SU-DHL-6 (cell line): Measurements from ENCODE around the gene TSPAN18.

Source experiments
- H2AFZ ChIP-seq: fragments of 200-600 bp; sonication (generic); 2 replicates; pipeline ENCODE4 v1.6.1; 2014; ENCODE audit warnings: low read depth, mild to moderate bottlenecking, moderate library complexity, mixed read lengths, antibody characterized with exemption, low read length; ENCODE audit not compliant: severe bottlenecking
- H3F3A ChIP-seq: fragments of 200-600 bp; shearing (Covaris generic); 2 replicates; pipeline ENCODE4 v1.6.0; 2016; ENCODE audit warnings: antibody characterized with exemption, mild to moderate bottlenecking; ENCODE audit not compliant: insufficient read depth
- H3K27ac ChIP-seq: fragments of 200-600 bp; sonication (generic); 2 replicates; pipeline ENCODE4 v1.5.1; 2016; ENCODE audit warnings: low read depth, mild to moderate bottlenecking, low read length, moderate library complexity, mixed read lengths
- H3K27me3 ChIP-seq: fragments of 200-600 bp; sonication (generic), shearing (Covaris generic); 2 replicates; pipeline ENCODE4 v1.6.0; 2014; ENCODE audit warnings: mild to moderate bottlenecking, low read length
- H3K36me3 ChIP-seq: fragments of 200-600 bp; sonication (generic); 2 replicates; pipeline ENCODE4 v1.6.1; 2014; ENCODE audit warnings: mild to moderate bottlenecking, low read length, mixed read lengths
- H3K4me2 ChIP-seq: fragments of 300-600, 200-600 bp; shearing (Covaris generic), sonication (generic); 2 replicates; pipeline ENCODE4 v1.6.0; 2014; ENCODE audit warnings: low read length, low read depth, mild to moderate bottlenecking; ENCODE audit not compliant: poor library complexity, severe bottlenecking
- H3K4me3 ChIP-seq: fragments of 200-600 bp; sonication (generic); 2 replicates; pipeline ENCODE4 v1.5.1; 2014; ENCODE audit warnings: antibody characterized with exemption, low read length, mild to moderate bottlenecking, mixed read lengths; ENCODE audit not compliant: insufficient read depth, poor library complexity, severe bottlenecking
- H3K79me2 ChIP-seq: fragments of 200-600 bp; sonication (generic); 2 replicates; pipeline ENCODE4 v1.6.1; 2014; ENCODE audit warnings: mild to moderate bottlenecking, low read length, moderate library complexity; ENCODE audit not compliant: insufficient read depth
- H3K9ac ChIP-seq: fragments of 200-600 bp; sonication (generic); 2 replicates; pipeline ENCODE4 v1.7.0; 2014; ENCODE audit warnings: mild to moderate bottlenecking, low read length
- H3K9me2 ChIP-seq: fragments of 200-600 bp; sonication (generic); replicated peaks from 2 replicates; pipeline ENCODE4 v1.6.1; 2014; ENCODE audit warnings: low read length; ENCODE audit not compliant: insufficient read depth
- H3K9me3 ChIP-seq: fragments of 200-600 bp; sonication (generic); 2 replicates; pipeline ENCODE4 v1.6.1; 2014; ENCODE audit warnings: low read length, mixed read lengths; ENCODE audit not compliant: insufficient read depth
- H4K20me1 ChIP-seq: fragments of 200-600 bp; sonication (generic); 2 replicates; pipeline ENCODE4 v1.6.1; 2014; ENCODE audit warnings: low read depth, mild to moderate bottlenecking, antibody characterized with exemption, low read length, moderate library complexity, mixed read lengths
- CTCF ChIP-seq: fragments of 200-600 bp; sonication (generic); IDR thresholded peaks from one replicate; pipeline ENCODE4 v1.5.1; 2017; ENCODE audit warnings: antibody characterized with exemption, mild to moderate bottlenecking, low read length, moderate library complexity; ENCODE audit not compliant: insufficient read depth, poor library complexity, severe bottlenecking
- EZH2phosphoT487 ChIP-seq: fragments of 200-600 bp; sonication (generic), shearing (Covaris generic); conservative IDR thresholded peaks from 2 replicates; pipeline ENCODE4 v1.6.1; 2018; ENCODE audit warnings: mild to moderate bottlenecking, antibody characterized with exemption, low read length, moderate library complexity, mixed read lengths

TSPAN18 gene

GRCh38 chr11:44737245-44738085 is 10.7 kb downstream of the TSPAN18 start:
- Histone ChIP-seq H3K9me2 (no peaks in the 10 kb centered on the region), H3F3A (no peaks in the 10 kb centered on the region), H3K79me2 (no peaks in the 10 kb centered on the region), H3K9ac (no peak overlapping the region), H3K9me3 (no peaks in the 10 kb centered on the region), H3K4me3 (no peak overlapping the region), H3K27ac (no peak overlapping the region), H2AFZ (no peak overlapping the region), H3K27me3 (no peaks in the 10 kb centered on the region), H3K4me2 (no peak overlapping the region), H3K36me3 (no peaks in the 10 kb centered on the region), H4K20me1 (no peaks in the 10 kb centered on the region)
- TF ChIP-seq EZH2phosphoT487, result no peak
- no peak for TF ChIP-seq CTCF

- no peaks in the 10 kb centered on the region for H3K27me3 ChIP-seq
- H3K27ac ChIP-seq, result no peak overlapping the region
Observed at GRCh38 chr11:44738791-44739190, 12.0 kb downstream of the TSPAN18 start.

GRCh38 chr11:44740967-44741366 is 14.2 kb downstream of the TSPAN18 start:
- Histone ChIP-seq H3K27ac (no peak overlapping the region), H3F3A (no peaks in the 10 kb centered on the region), H3K9me2 (no peaks in the 10 kb centered on the region), H3K36me3 (no peaks in the 10 kb centered on the region), H3K9me3 (no peaks in the 10 kb centered on the region), H4K20me1 (no peaks in the 10 kb centered on the region), H3K9ac (no peak overlapping the region), H3K4me2 (no peak overlapping the region), H3K4me3 (no peak overlapping the region), H3K79me2 (no peaks in the 10 kb centered on the region), H2AFZ (no peak overlapping the region), H3K27me3 (no peaks in the 10 kb centered on the region)
- TF ChIP-seq CTCF (no peak), EZH2phosphoT487 (no peak)

More at GRCh38 chr11:44738791-44739190, 12.0 kb downstream of the TSPAN18 start:
- H4K20me1 ChIP-seq, result no peaks in the 10 kb centered on the region
- no peak for TF ChIP-seq CTCF
- no peak for TF ChIP-seq EZH2phosphoT487
- no peak overlapping the region for H3K4me2 ChIP-seq
- no peaks in the 10 kb centered on the region for H3K79me2 ChIP-seq
- no peak overlapping the region for H2AFZ ChIP-seq
- H3K4me3 ChIP-seq, result no peak overlapping the region
- H3K9ac ChIP-seq, result no peak overlapping the region
- H3K9me3 ChIP-seq, result no peaks in the 10 kb centered on the region
- no peaks in the 10 kb centered on the region for H3K9me2 ChIP-seq
- H3K36me3 ChIP-seq, result no peaks in the 10 kb centered on the region
- no peaks in the 10 kb centered on the region for H3F3A ChIP-seq
